ENCODE data around the gene DAGLB. TPM values are rescaled to one million over a fixed set of nuclear protein-coding genes. Genes with fewer than 3 reads are reported as not detected.
"Not testable (repeated sequence)": the region's sequence is repeated elsewhere in the genome, so short reads cannot be mapped to it uniquely, and the experiment has no call there.

DAGLB gene
- 16.8 TPM for total RNA-seq

DNA sequence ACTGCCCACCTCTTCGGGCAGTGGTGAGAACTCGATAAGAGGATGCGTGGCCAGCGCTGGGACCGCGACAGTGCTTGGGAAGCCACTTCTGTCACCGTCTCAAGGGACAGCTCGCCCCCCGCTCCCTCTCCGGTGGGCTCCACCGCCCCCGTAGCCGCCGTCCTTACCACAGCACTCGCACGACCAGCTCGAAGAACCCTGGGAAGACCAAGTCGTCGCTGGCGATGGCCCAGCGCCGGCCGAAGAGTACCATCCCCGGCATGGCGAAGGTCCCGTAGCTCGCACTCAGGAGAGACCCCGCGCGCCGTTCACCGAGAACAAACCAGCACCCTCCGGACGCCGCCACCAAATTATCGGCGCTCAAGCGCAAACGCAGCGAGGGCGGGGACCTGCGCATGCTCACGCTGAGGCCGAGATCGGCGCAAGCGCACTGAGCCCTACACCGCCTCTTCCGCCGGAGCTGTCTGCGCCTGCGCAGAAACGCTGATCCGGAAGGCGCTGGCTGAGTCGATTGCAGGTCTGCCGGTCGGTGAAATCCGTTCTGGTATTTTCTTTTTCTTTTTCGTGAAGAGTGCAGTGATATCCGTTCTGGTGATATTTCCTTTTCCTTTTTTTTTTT lies at the start of gene DAGLB:
DAGLB (minus strand) TSS at position 374 of the 619 bp plus-strand sequence; CDS start at position 262, 112 bp downstream.
- peak; percentile 94 for DNase-seq (ENCODE audit: low spot score)

- DNase-seq (ENCODE audit: low spot score): no peak
Observed at GRCh38 chr7:6497637-6497905, 49.8 kb upstream of the DAGLB start.

DNA sequence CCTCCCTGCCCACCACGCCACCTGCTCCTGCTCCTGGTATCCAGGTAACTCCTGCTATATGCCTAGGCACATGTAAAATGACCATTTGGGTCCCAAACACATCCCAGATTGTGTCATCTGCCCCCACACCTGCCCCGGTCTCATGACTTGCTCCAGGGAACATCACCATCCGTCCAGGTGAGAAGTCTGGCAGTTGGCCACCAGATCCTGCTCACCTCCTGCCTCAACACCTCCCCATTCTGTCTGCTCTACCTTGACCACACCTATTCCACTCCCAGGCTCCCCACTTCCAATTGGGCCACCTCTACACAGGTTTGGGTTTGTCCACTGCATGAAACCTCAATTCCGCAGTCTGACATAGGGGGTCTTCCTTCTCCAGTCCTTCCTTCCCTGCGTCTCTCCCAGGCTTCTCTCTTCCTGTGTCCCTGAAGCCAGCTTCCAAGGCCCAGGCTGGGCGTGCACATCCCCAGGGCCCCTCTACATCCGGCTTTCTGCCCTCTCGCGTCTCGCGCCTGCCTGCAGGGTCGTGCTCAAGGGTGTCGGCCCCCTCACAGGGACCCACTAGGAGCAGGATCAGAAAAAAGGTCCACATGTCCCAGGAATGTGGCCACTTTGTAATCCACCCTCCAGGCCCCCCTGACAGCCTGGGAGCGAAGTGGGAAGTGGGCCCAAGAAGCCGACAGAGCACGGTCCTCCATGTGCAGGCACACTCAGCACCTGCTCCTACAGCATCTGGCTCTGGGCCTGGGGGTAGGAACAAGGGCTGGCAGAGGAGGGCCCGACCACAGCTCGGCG lies 49.3 kb upstream of the DAGLB start:
- no peak for DNase-seq (ENCODE audit: low spot score)

DNA sequence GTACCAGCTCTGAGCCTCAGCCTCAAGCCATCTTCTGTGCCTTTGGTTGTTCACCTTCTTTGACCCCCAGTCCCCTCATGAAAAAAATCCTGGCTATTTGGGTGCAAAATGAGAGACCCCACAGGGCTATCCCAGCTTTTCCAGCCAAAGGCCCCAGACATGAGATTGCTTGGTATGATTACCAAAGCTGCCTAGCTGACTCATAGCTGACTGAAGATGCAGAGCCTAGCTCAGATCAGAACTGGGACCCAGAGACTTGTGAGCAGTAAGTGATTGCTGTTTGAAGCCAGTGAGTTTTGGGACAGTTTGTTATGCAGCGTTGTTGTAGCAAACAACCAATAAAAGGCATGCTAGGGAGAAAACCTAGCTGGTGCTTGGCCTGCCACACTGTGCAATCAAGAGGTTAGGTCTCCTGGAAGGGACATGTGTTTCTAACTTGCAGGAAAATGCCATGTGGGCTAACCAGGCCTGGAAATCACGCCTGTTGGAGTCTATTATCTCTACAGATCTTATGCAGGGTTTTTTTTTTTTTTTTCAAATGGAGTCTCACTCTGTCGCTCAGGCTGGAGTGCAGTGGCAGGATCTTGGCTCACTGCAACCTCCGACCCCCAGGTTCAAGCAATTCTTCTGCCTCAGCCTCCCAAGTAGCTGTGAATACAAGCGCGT lies 48.0 kb upstream of the DAGLB start:
- DNase-seq (ENCODE audit: low spot score): no peak

DNA sequence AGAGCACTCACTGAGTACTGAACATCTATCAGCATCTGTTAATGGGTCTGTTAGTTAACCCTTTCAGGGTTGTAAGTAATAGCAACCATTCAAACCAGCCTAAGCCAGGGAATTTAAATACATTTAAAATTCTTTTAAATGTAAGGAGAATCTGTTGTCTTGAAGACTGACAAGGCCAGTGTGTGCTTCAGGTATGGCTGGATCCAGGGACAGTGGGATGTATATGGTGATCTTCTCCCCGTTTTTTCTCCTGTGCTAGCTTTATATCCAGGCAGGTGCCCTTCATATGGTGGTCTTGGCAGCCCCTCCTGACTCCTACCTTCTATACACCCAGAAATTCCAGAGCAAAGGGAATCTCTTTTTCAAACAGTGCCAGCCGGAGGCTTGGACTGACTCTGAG lies 46.6 kb upstream of the DAGLB start:
- DNase-seq (ENCODE audit: low spot score): no peak

DNA sequence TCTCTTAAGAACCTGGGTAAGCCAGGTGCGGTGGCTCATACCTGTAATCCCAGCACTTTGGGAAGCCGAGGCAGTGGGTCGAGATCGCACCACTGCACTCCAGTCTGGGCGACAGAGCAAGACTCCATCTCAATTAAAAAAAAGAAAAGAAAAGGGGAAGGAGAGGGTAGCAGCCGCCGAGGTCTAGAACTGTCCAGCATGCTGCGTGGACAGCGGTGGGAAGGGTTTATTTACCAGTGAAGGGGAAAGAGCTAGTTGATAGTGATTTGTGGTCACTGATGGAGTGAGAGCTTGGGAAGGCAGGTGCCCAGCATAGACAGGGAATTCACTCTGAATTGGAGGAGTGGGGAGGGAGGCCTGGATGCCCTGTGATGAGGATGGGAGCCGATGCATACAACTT lies 43.4 kb upstream of the DAGLB start:
- no peak for DNase-seq (ENCODE audit: low spot score)

DNA sequence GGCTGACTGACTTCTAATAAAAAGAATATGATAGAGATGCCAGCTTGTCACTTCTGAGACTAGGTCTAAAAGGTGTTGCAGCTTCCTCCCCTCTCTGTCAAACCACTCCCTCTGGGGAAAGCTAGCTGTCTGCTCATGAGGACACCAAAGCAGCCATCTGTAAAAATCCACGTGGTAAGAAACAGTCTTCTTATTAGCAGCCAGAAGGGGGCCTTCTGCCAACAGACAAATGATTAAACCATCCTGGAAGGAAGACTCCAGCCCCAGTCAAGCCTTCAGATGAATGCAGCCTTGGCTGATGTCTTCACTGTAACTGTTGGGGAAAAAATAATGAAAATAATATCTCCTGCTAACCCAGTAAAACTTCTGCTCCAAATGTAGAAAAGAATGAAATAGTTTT lies 41.9 kb upstream of the DAGLB start:
- no peak for DNase-seq (ENCODE audit: low spot score)

GRCh38 chr7:6487184-6487545 lies 39.4 kb upstream of the DAGLB start:
- no peak for DNase-seq (ENCODE audit: low spot score)

DNA sequence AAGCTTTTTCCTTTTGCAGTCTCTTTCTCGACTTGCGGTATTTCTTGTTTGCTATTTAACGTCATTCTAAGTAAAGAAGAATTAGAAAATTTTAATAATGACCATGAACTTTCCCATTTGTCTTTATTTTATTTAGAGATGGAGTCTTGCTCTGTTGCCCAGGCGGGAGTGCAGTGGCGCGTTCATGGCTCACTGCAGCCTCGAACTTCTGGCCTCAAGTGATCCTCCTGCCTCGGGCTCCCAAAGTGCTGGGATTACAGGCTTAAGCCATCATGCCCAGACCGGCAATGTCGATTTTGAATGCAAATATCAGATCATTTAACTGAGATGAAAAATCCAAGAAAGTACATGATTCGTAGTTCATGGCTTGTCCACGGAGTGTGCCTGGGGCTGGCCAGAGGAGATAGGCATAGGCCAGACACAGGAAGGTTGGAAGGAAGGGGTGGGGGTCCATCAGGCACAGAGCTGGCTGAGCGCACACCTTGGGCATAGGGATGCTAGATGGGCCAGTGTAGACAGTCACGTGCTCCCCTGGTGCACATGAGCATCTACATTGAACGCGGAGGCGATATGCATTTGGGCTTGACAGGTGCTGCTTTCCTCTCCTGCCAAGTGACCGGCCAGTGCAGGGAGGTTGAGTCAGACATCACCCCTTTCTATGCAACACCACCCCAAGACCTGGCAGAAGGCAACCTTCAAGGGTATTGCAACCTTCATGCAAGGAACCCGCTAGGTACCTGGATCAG lies 38.9 kb upstream of the DAGLB start:
- DNase-seq (ENCODE audit: low spot score): no peak

- no peak for DNase-seq (ENCODE audit: low spot score)
Observed at GRCh38 chr7:6482743-6483119, 35.0 kb upstream of the DAGLB start.

GRCh38 chr7:6482307-6482706 lies 34.6 kb upstream of the DAGLB start:
- no peak for DNase-seq (ENCODE audit: low spot score)

DNA sequence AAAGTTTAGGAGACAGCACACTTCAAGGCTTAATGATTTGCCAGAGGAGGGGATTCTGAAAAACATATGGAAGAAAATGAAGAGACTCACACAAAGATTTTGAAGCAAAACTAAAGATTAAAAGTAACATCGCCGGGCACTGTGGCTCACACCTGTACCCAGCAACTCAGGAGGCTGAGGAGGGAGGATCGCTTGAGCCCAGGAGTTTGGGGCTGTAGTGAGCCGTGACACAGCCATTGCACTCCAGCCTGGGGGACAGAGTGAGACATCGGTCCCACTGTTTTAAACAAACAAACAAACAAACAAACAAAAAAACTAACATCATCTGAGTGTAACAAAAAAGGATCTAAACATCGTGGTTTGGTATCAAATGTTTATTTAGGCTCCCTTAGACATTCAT lies 33.7 kb upstream of the DAGLB start:
- no peak for DNase-seq (ENCODE audit: low spot score)

DNA sequence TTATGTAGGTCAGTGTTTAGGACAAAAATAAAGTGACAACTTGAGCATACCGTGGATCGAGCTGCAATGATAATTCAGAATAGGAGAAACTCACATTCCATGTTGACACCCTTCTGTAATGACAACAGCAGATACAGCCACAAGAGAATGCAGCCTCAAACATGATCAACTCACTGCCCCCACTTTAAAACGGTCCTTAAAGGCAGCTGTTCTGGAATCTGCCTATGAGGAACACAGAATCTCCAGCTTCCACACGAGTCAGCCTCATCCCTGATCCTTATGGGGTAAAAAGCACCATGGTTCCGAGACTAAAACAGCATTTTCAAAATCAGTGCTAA lies 32.5 kb upstream of the DAGLB start:
- DNase-seq (ENCODE audit: low spot score): no peak

- DNase-seq (ENCODE audit: low spot score): no peak
Observed at GRCh38 chr7:6479067-6479466, 31.3 kb upstream of the DAGLB start.

- DNase-seq (ENCODE audit: low spot score): no peak
Observed at GRCh38 chr7:6478186-6478585, 30.4 kb upstream of the DAGLB start.

DNA sequence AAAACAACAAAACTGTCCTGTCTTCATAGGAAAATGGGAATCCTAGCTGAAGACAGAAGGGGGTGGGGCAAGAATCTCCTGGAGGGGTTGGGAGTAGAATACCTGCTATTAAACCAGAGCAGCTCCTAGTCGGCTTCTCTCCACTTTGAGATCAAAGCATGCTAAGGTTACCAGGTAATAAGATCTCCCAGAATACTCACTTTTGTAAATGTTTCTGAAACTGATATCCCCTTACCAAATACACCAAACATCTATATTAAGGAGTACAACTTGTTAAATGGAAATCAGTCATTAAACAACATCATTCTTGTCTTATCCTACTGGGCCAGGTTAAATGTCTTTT lies 29.5 kb upstream of the DAGLB start:
- DNase-seq (ENCODE audit: low spot score): no peak

DNA sequence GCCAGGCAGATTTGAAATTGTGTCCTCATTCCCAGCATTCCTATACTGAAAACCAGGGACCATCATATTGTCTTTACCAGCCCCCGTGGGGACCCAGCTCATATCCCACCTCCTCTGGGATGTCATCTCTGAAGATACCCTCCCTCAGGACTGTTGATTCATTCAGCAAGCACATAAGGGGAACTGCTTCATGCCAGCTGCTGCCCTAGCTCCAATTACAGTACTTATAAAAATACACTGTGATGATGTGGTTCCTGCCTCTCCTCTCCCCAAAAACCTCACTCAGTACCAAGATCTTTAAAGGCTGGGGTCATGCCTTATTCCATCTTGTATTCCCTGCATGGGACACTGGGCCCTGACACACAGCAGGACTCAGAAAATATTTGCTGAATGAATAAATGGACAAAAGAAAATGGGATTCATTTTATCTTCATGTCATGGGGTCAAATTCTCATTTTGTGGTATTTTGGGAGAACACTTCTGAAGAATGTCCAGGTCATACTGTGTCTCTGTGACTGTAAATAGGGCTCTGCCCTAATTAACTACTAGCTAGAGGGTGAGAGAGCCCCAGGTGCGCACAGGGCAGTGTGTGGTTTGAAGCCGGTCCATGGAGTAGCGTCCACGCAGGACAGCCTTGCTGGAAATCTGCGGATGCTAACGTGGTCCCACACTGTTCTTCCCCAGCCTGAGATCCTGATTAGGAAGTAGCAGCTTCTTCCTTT lies 29.0 kb upstream of the DAGLB start:
- no peak for DNase-seq (ENCODE audit: low spot score)

GRCh38 chr7:6475433-6476186 lies 27.9 kb upstream of the DAGLB start:
- no peak for DNase-seq (ENCODE audit: low spot score)

- no peak for DNase-seq (ENCODE audit: low spot score)
Observed at GRCh38 chr7:6465862-6466261, 18.1 kb upstream of the DAGLB start.

GRCh38 chr7:6463609-6464008 lies 15.9 kb upstream of the DAGLB start:
- DNase-seq (ENCODE audit: low spot score): not testable (repeated sequence)

- no peak for DNase-seq (ENCODE audit: low spot score)
Observed at GRCh38 chr7:6461946-6462550, 14.3 kb upstream of the DAGLB start.
